ENCODE data around the gene RFFL.

RFFL gene

GRCh38 chr17:34958438-34958837, 105.1 kb downstream of the RFFL start:
- no peak for DNase-seq
